Measurements from ENCODE around the gene GSTA3.

- TF ChIP-seq CTCF (IDR thresholded peaks at IDR 0.05; ENCODE audit: poor library complexity) (no peak), EZH2phosphoT487 (IDR thresholded peaks at IDR 0.05; ENCODE audit: low read depth, severe bottlenecking, unreplicated experiment) (no peak)
These were observed 27.9 kb downstream of the GSTA3 start for GRCh38 chr6:52881662-52881995.
